Stimulated activated CD8-positive, alpha-beta memory T cell treated with anti-CD3 and anti-CD28 coated beads, Interleukin-4, amount 100 ng/mL, for 4 hours (primary cell): Measurements from ENCODE around the gene CDH12.

ENCODE experiments used
- DNase-seq, 2 donors: peaks; one replicate each; pipeline ENCODE4 v3.0.0-alpha.2; 2020; ENCODE audit warnings: low read depth in 2 of 2, low spot score in 1 of 2

Gene CDH12

GRCh38 chr5:21774801-21775200 lies 1078.3 kb downstream of the CDH12 start:
- no peak for DNase-seq

GRCh38 chr5:21774281-21774680 lies 1078.9 kb downstream of the CDH12 start:
- DNase-seq: no peak

GRCh38 chr5:21773456-21773855 lies 1079.7 kb downstream of the CDH12 start:
- no peak for DNase-seq

- no peak for DNase-seq
Observed at GRCh38 chr5:21765406-21765805, 1087.7 kb downstream of the CDH12 start.

- no peak for DNase-seq
Observed at GRCh38 chr5:21739096-21739495, 1114.0 kb downstream of the CDH12 start.

GRCh38 chr5:21723500-21723899 lies 1129.6 kb downstream of the CDH12 start:
- DNase-seq: no peak

GRCh38 chr5:21711866-21712758 lies 1141.0 kb downstream of the CDH12 start:
- no peak for DNase-seq

GRCh38 chr5:21709770-21710169 lies 1143.4 kb downstream of the CDH12 start:
- no peak for DNase-seq

- no peak for DNase-seq
Observed at GRCh38 chr5:21704974-21705668, 1148.0 kb downstream of the CDH12 start.

GRCh38 chr5:21701317-21701716 lies 1151.8 kb downstream of the CDH12 start:
- DNase-seq: no peak
